Measurements from ENCODE around the gene L3MBTL2. TPM values are rescaled to one million over a fixed set of nuclear protein-coding genes. Genes with fewer than 3 reads are reported as not detected.

Gene L3MBTL2
- total RNA-seq, 1 donor from 2014 or later, result 15.3 TPM

GRCh38 chr22:41215409-41215808 lies 10.3 kb downstream of the L3MBTL2 start:
- no peak for DNase-seq

GRCh38 chr22:41215926-41216325 lies 10.8 kb downstream of the L3MBTL2 start:
- DNase-seq, result no peak

GRCh38 chr22:41216984-41217383 lies 11.9 kb downstream of the L3MBTL2 start:
- peak; percentile 66 for DNase-seq

- DNase-seq, result peak; percentile 85
These were observed 12.5 kb downstream of the L3MBTL2 start for GRCh38 chr22:41217553-41218157.

- DNase-seq, result no peak
These were observed 17.9 kb downstream of the L3MBTL2 start for GRCh38 chr22:41222846-41223507.

- no peak for DNase-seq
These were observed 18.4 kb downstream of the L3MBTL2 start for GRCh38 chr22:41223535-41223934.

GRCh38 chr22:41226723-41227655 lies 21.9 kb downstream of the L3MBTL2 start:
- DNase-seq, result no peak

GRCh38 chr22:41229215-41229614 lies 24.1 kb downstream of the L3MBTL2 start:
- no peak for DNase-seq

- no peak for DNase-seq
These were observed 24.8 kb downstream of the L3MBTL2 start for GRCh38 chr22:41229730-41230400.

GRCh38 chr22:41230401-41230785 lies 25.3 kb downstream of the L3MBTL2 start:
- no peak for DNase-seq

GRCh38 chr22:41231369-41231768 lies 26.3 kb downstream of the L3MBTL2 start:
- DNase-seq, result no peak

- no peak for DNase-seq
These were observed 29.9 kb downstream of the L3MBTL2 start for GRCh38 chr22:41234815-41235695.

- DNase-seq, result no peak
These were observed 32.1 kb downstream of the L3MBTL2 start for GRCh38 chr22:41237036-41237706.

- peak; percentile 76 for DNase-seq
These were observed 32.8 kb downstream of the L3MBTL2 start for GRCh38 chr22:41237707-41238569.

GRCh38 chr22:41238570-41239442 lies 33.7 kb downstream of the L3MBTL2 start:
- DNase-seq, result no peak

GRCh38 chr22:41239443-41240128 lies 34.5 kb downstream of the L3MBTL2 start:
- no peak for DNase-seq

GRCh38 chr22:41240377-41241132 lies 35.4 kb downstream of the L3MBTL2 start, which contains the start of gene CHADL:
CHADL (minus strand) TSS chr22:41240931; CDS start chr22:41240881, 50 bp downstream.
- DNase-seq, result peak; percentile 79
